ENCODE results near the gene DNAJB13. TPM values are rescaled to one million over a fixed set of nuclear protein-coding genes. Genes with fewer than 3 reads are reported as not detected.
"Not testable (repeated sequence)": the region's sequence is repeated elsewhere in the genome, so short reads cannot be mapped to it uniquely, and the experiment has no call there.

Gene DNAJB13
- total and polyA plus RNA-seq, 3 donors from 2014 or later = 8.1 to 49.3 (median 14.3) TPM

- H3K27me3 ChIP-seq = no peaks in the 10 kb centered on the region
- DNase-seq = peak; percentile 61
- WGBS, 2 donors = 64 to 72% methylated on average over 7 of the region's 7 CpGs
- no peak overlapping the region for H3K4me3 ChIP-seq
- H3K4me1 ChIP-seq = no peaks in the 10 kb centered on the region
- TF ChIP-seq POLR2A (IDR thresholded peaks at IDR 0.05) (no peak), CTCF (IDR thresholded peaks at IDR 0.05) (peak in 1 of 3 experiments; percentile 23)
- no peaks in the 10 kb centered on the region for H3K9me3 ChIP-seq
- H3K36me3 ChIP-seq (ENCODE audit: low read depth, missing control alignments) = no peaks in the 10 kb centered on the region
- no peak overlapping the region for H3K27ac ChIP-seq
- intact Hi-C loops (cut with DNase I; ENCODE audit: low total_unique reads) = no loop called here
These were observed 19.7 kb upstream of the DNAJB13 start for GRCh38 chr11:73931039-73931645.

- DNase-seq = no peak
- no peaks in the 10 kb centered on the region for H3K9me3 ChIP-seq
- no peak overlapping the region for H3K4me3 ChIP-seq
- no peak for TF ChIP-seq POLR2A (IDR thresholded peaks at IDR 0.05)
- TF ChIP-seq CTCF (IDR thresholded peaks at IDR 0.05) = no peak
- intact Hi-C loops (cut with DNase I; ENCODE audit: low total_unique reads) = no loop called here
- H3K36me3 ChIP-seq (ENCODE audit: low read depth, missing control alignments) = no peaks in the 10 kb centered on the region
- H3K27me3 ChIP-seq = no peaks in the 10 kb centered on the region
- no peak overlapping the region for H3K27ac ChIP-seq
- H3K4me1 ChIP-seq = no peaks in the 10 kb centered on the region
- 93 to 95% methylated on average over 6 of the region's 6 CpGs for WGBS, 2 donors
These were observed 18.9 kb upstream of the DNAJB13 start for GRCh38 chr11:73931951-73932350.

GRCh38 chr11:73932781-73933180 lies 18.0 kb upstream of the DNAJB13 start:
- no peaks in the 10 kb centered on the region for H3K36me3 ChIP-seq (ENCODE audit: low read depth, missing control alignments)
- H3K27ac ChIP-seq = no peak overlapping the region
- 90 to 96% methylated on average over 7 of the region's 7 CpGs for WGBS, 2 donors
- no peaks in the 10 kb centered on the region for H3K27me3 ChIP-seq
- TF ChIP-seq CTCF (IDR thresholded peaks at IDR 0.05) = no peak
- TF ChIP-seq POLR2A (IDR thresholded peaks at IDR 0.05) = no peak
- intact Hi-C loops (cut with DNase I; ENCODE audit: low total_unique reads) = no loop called here
- H3K4me1 ChIP-seq = no peaks in the 10 kb centered on the region
- DNase-seq = no peak
- no peaks in the 10 kb centered on the region for H3K9me3 ChIP-seq
- no peak overlapping the region for H3K4me3 ChIP-seq

- H3K4me3 ChIP-seq; H3K27me3 ChIP-seq; H3K4me1 ChIP-seq; H3K9me3 ChIP-seq; H3K36me3 ChIP-seq (ENCODE audit: low read depth, missing control alignments); DNase-seq; H3K27ac ChIP-seq; intact Hi-C loops (cut with DNase I; ENCODE audit: low total_unique reads): not testable (repeated sequence)
- 83 to 100% methylated on average over 1 to 2 of the region's 25 CpGs for WGBS, 2 donors
These were observed 14.8 kb upstream of the DNAJB13 start for GRCh38 chr11:73936047-73936446.

GRCh38 chr11:73939096-73939495 lies 11.7 kb upstream of the DNAJB13 start:
- no peaks in the 10 kb centered on the region for H3K4me1 ChIP-seq
- H3K27me3 ChIP-seq = no peaks in the 10 kb centered on the region
- WGBS, 2 donors = 73 to 80% methylated on average over 4 of the region's 4 CpGs
- no peak overlapping the region for H3K4me3 ChIP-seq
- intact Hi-C loops (cut with DNase I; ENCODE audit: low total_unique reads) = no loop called here
- H3K36me3 ChIP-seq (ENCODE audit: low read depth, missing control alignments) = no peaks in the 10 kb centered on the region
- no peak overlapping the region for H3K27ac ChIP-seq
- no peaks in the 10 kb centered on the region for H3K9me3 ChIP-seq
- no peak for TF ChIP-seq POLR2A (IDR thresholded peaks at IDR 0.05)
- TF ChIP-seq CTCF (IDR thresholded peaks at IDR 0.05) = no peak
- no peak for DNase-seq
